Mesenchymal stem cell (in vitro differentiated cells and primary cell): ENCODE results near the gene BCAP31.
A peak's percentile ranks its signal among the peaks of the same experiment; 100 is the strongest.

Experiments used
- DNase-seq: peaks from one replicate; pipeline ENCODE4 v3.0.0-alpha.2; 2013
- H2AFZ ChIP-seq: one replicate; pipeline ENCODE4 v1.6.1; 2013; ENCODE audit warnings: low read depth, mild to moderate bottlenecking, control low read depth, inconsistent platforms, low read length, moderate library complexity
- H2AK5ac ChIP-seq: 2 replicates; pipeline ENCODE4 v1.6.1; 2013; ENCODE audit warnings: low read length, moderate library complexity, mild to moderate bottlenecking, inconsistent platforms; ENCODE audit not compliant: severe bottlenecking
- H2BK120ac ChIP-seq: one replicate; pipeline ENCODE4 v1.6.1; 2013; ENCODE audit warnings: low read depth, mild to moderate bottlenecking, inconsistent platforms, low read length, moderate library complexity
- H2BK12ac ChIP-seq, 2 experiments: one replicate each; pipeline ENCODE4 v1.6.1; 2013; ENCODE audit warnings: inconsistent platforms in 2 of 2, low read length in 2 of 2, mild to moderate bottlenecking in 2 of 2, moderate library complexity in 2 of 2, control low read depth in 1 of 2
- H2BK15ac ChIP-seq: one replicate; pipeline ENCODE4 v1.6.1; 2013; ENCODE audit warnings: mild to moderate bottlenecking, low read depth, inconsistent platforms; ENCODE audit not compliant: poor library complexity, severe bottlenecking
- H2BK5ac ChIP-seq: 2 replicates; pipeline ENCODE4 v1.6.1; 2013; ENCODE audit warnings: low read depth, mild to moderate bottlenecking, low read length, control low read depth, inconsistent platforms; ENCODE audit not compliant: poor library complexity, severe bottlenecking
- H3K14ac ChIP-seq, 2 experiments: one replicate each; pipeline ENCODE4 v1.6.1; 2013; ENCODE audit warnings: inconsistent platforms in 2 of 2, low read length in 2 of 2, control low read depth in 1 of 2, mild to moderate bottlenecking in 1 of 2, moderate library complexity in 1 of 2
- H3K18ac ChIP-seq, 2 experiments: one replicate each; pipeline ENCODE4 v1.6.1; 2013; ENCODE audit warnings: inconsistent platforms in 2 of 2, low read length in 2 of 2, control low read depth in 1 of 2, low read depth in 1 of 2, mild to moderate bottlenecking in 1 of 2
- H3K23ac ChIP-seq, 2 experiments: one replicate each; pipeline ENCODE4 v1.6.1; 2013; ENCODE audit warnings: inconsistent platforms in 2 of 2, low read length in 2 of 2, mild to moderate bottlenecking in 2 of 2, moderate library complexity in 2 of 2, control low read depth in 1 of 2
- H3K27ac ChIP-seq: 2 replicates; pipeline ENCODE4 v1.5.1; 2013; ENCODE audit warnings: mild to moderate bottlenecking, moderate library complexity, low read length, control low read depth, inconsistent platforms; ENCODE audit not compliant: poor library complexity, severe bottlenecking
- H3K27me3 ChIP-seq, 2 experiments: 2 replicates each; pipeline versions ENCODE4 v1.6.1 to v1.7.0; 2013; ENCODE audit warnings: low read length in 2 of 2, mild to moderate bottlenecking in 2 of 2, moderate library complexity in 2 of 2, control low read depth in 1 of 2, inconsistent platforms in 1 of 2; ENCODE audit not compliant: control insufficient read depth in 1 of 2, insufficient read depth in 1 of 2
- H3K36me3 ChIP-seq, 2 experiments: 2 replicates each; pipeline versions ENCODE4 v1.6.1 to v1.7.0; 2013; ENCODE audit warnings: low read length in 2 of 2, control low read depth in 1 of 2, inconsistent platforms in 1 of 2, low read depth in 1 of 2, mild to moderate bottlenecking in 1 of 2; ENCODE audit not compliant: insufficient read depth in 2 of 2, control insufficient read depth in 1 of 2
- H3K4ac ChIP-seq, 2 experiments: one replicate each; pipeline ENCODE4 v1.6.1; 2013; ENCODE audit warnings: inconsistent platforms in 2 of 2, low read length in 2 of 2, mild to moderate bottlenecking in 2 of 2, moderate library complexity in 2 of 2, control low read depth in 1 of 2, low read depth in 1 of 2
- H3K4me1 ChIP-seq: 2 replicates; pipeline ENCODE4 v1.6.1; 2013; ENCODE audit warnings: low read depth, low read length, control low read depth; ENCODE audit not compliant: control insufficient read depth, insufficient read depth
- H3K4me2 ChIP-seq: 2 replicates; pipeline ENCODE4 v1.6.1; 2013; ENCODE audit warnings: low read length, mild to moderate bottlenecking, inconsistent platforms; ENCODE audit not compliant: poor library complexity, severe bottlenecking
- H3K4me3 ChIP-seq, 2 experiments: 2 replicates each; pipeline versions ENCODE4 v1.5.1 to v1.7.0; 2013; ENCODE audit warnings: low read length in 2 of 2, mild to moderate bottlenecking in 2 of 2, control low read depth in 1 of 2, low read depth in 1 of 2; ENCODE audit not compliant: insufficient read depth in 1 of 2
- H3K79me1 ChIP-seq: replicated peaks from 2 replicates; pipeline ENCODE4 v1.6.1; 2013; ENCODE audit warnings: mild to moderate bottlenecking, control low read depth, low read length, inconsistent platforms; ENCODE audit not compliant: poor library complexity, severe bottlenecking
- H3K9ac ChIP-seq: 2 replicates; pipeline ENCODE4 v1.7.0; 2013; ENCODE audit warnings: mild to moderate bottlenecking, low read length, moderate library complexity
- H3K9me3 ChIP-seq: 2 replicates; pipeline ENCODE4 v1.7.0; 2013; ENCODE audit warnings: mild to moderate bottlenecking, low read length; ENCODE audit not compliant: control insufficient read depth
- H4K8ac ChIP-seq: one replicate; pipeline ENCODE4 v1.6.1; 2013; ENCODE audit warnings: inconsistent platforms, mild to moderate bottlenecking, low read length, moderate library complexity
- H4K91ac ChIP-seq: one replicate; pipeline ENCODE4 v1.6.1; 2013; ENCODE audit warnings: mild to moderate bottlenecking, low read length, inconsistent platforms
- WGBS: methylation state at CpG from one replicate; pipeline ENCODE4 v1.1.7; 2013; ENCODE audit warnings: mixed read lengths; 5-methylcytosine and 5-hydroxymethylcytosine counted together

BCAP31 gene

DNA sequence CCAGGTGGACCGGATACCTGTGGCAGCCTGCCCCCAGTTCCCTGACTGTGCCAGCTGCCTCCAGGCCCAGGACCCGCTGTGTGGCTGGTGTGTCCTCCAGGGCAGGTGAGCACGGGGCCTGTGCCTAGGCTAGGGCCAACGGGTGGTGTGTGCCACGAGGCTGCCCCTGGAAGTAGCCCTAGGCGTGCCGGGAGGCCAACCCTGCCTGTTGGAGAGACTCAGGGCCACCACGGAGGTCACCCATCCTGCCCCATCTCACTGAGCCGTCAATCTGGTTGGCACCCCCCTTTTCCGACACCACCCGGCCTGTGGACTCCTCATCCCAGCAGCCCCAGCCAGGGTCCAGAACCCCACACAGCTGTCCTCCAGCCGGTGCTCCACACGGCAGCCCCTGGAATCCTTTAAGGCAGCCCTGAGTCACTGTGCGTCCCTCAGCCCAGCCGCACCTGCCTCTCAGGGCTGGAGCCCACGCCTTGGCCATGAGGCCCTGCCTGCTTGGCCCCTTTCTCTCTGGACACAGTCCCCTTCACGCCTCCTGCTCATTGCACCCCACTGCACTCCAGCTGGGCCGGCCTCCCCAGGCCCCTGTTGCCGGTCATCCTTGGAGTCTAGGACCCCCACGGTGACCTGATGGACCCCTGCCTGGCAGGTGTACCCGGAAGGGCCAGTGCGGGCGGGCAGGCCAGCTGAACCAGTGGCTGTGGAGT is 45.1 kb upstream of the BCAP31 start:
- Histone ChIP-seq H3K14ac (no peak overlapping the region), H4K8ac (no peak overlapping the region), H3K27me3 (no peaks in the 10 kb centered on the region), H3K9ac (no peak overlapping the region), H2BK120ac (no peak overlapping the region), H2AK5ac (no peak overlapping the region), H3K4me1 (peaks cover 27% of the 10 kb centered on the region), H3K18ac (no peak overlapping the region), H3K4me3 (no peak overlapping the region), H3K23ac (no peak overlapping the region), H3K36me3 (peaks cover 6 to 75% of the 10 kb centered on the region in 2 experiments), H2BK12ac (no peak overlapping the region), H3K4ac (no peak overlapping the region), H4K91ac (no peak overlapping the region), H2BK5ac (no peak overlapping the region), H3K4me2 (no peak overlapping the region), H3K27ac (no peak overlapping the region), H3K9me3 (no peaks in the 10 kb centered on the region), H3K79me1 (peaks cover 8% of the 10 kb centered on the region), H2BK15ac (no peak overlapping the region), H2AFZ (no peak overlapping the region)
- 96% methylated on average over 16 of the region's 23 CpGs for WGBS
- DNase-seq, result no peak

DNA sequence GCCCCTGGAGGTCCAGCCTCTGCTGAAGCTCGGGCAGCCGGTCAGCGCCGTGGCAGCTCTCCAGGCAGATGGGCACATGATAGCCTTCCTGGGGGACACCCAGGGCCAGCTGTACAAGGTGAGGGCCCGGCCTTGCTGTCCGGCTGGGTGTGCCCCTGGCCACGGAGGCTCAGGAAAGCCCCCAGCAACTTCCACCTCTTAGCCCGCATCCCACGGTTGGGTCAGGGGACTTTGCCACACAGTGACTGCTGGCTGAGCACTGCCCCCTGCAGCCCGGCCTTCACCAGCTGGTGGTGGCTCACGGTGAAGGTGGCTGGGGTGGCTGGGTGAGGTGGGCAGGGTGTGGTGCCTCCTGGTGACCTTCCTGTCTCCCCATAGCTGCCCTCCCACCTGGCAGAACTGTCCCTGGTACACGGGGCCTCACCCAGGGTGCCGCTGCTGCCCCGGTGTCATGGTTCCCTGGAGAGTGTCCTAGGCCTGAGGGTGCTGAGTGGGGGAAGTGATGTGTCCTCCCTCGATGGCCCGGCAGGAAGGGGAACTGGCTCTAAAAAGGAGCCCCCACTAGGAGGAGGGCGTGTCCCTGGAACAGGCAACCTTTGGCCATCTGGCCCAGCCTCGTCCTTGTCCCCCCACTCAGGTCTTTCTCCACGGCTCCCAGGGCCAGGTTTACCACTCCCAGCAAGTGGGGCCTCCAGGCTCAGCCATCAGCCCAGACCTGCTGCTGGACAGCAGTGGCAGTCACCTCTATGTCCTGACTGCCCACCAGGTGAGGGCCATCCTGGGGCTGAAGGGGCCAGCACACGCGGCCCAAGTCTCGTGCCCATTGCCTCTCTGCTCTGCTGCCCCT is 44.3 kb upstream of the BCAP31 start:
- no peak overlapping the region for H2BK5ac ChIP-seq
- no peak overlapping the region for H3K27ac ChIP-seq
- H3K4ac ChIP-seq, result no peak overlapping the region
- no peak overlapping the region for H3K4me3 ChIP-seq
- H3K27me3 ChIP-seq, result no peaks in the 10 kb centered on the region
- no peak overlapping the region for H3K4me2 ChIP-seq
- H3K9me3 ChIP-seq, result no peaks in the 10 kb centered on the region
- H3K79me1 ChIP-seq, result peaks cover 9% of the 10 kb centered on the region
- H3K36me3 ChIP-seq, result peaks cover 6 to 68% of the 10 kb centered on the region in 2 experiments
- H4K91ac ChIP-seq, result peak overlapping the region; percentile 39
- no peak overlapping the region for H2BK12ac ChIP-seq
- WGBS, result 94% methylated on average over 16 of the region's 22 CpGs
- no peak overlapping the region for H3K23ac ChIP-seq
- H2AFZ ChIP-seq, result no peak overlapping the region
- peaks cover 31% of the 10 kb centered on the region for H3K4me1 ChIP-seq
- no peak overlapping the region for H3K9ac ChIP-seq
- H2BK15ac ChIP-seq, result no peak overlapping the region
- H2BK120ac ChIP-seq, result no peak overlapping the region
- DNase-seq, result no peak
- no peak overlapping the region for H4K8ac ChIP-seq
- H3K14ac ChIP-seq, result no peak overlapping the region
- H2AK5ac ChIP-seq, result no peak overlapping the region
- H3K18ac ChIP-seq, result no peak overlapping the region

GRCh38 chrX:153767674-153768055 is 43.5 kb upstream of the BCAP31 start:
- 96% methylated on average over 11 of the region's 20 CpGs for whole genome bisulfite sequencing

More at GRCh38 chrX:153767674-153768055, 43.5 kb upstream of the BCAP31 start:
- H3K23ac ChIP-seq, result no peak overlapping the region
- H3K18ac ChIP-seq, result no peak overlapping the region
- H4K8ac ChIP-seq, result no peak overlapping the region
- H3K79me1 ChIP-seq, result peaks cover 9% of the 10 kb centered on the region
- H4K91ac ChIP-seq, result no peak overlapping the region
- H3K27me3 ChIP-seq, result peaks cover 0 to under 1% of the 10 kb centered on the region in 2 experiments
- no peak overlapping the region for H2AFZ ChIP-seq
- H3K27ac ChIP-seq, result no peak overlapping the region
- DNase-seq, result no peak
- H3K9ac ChIP-seq, result no peak overlapping the region
- H3K9me3 ChIP-seq, result no peaks in the 10 kb centered on the region
- H3K4me1 ChIP-seq, result peaks cover 31% of the 10 kb centered on the region
- no peak overlapping the region for H3K4ac ChIP-seq
- no peak overlapping the region for H2BK15ac ChIP-seq
- no peak overlapping the region for H2BK12ac ChIP-seq
- no peak overlapping the region for H2BK120ac ChIP-seq
- peaks cover 6 to 59% of the 10 kb centered on the region in 2 experiments for H3K36me3 ChIP-seq
- no peak overlapping the region for H3K4me3 ChIP-seq
- H3K4me2 ChIP-seq, result no peak overlapping the region
- no peak overlapping the region for H2BK5ac ChIP-seq
- no peak overlapping the region for H2AK5ac ChIP-seq
- H3K14ac ChIP-seq, result no peak overlapping the region
